HCT116 (cell line): ENCODE results near the gene FARSA. TPM values are rescaled to one million over a fixed set of nuclear protein-coding genes. Genes with fewer than 3 reads are reported as not detected.

Experiments
- ATAC-seq: fragments of 200-7000 bp; cut with Tn5 transposase; 2 replicates; pipeline ENCODE4 v1.9.1; 2020; ENCODE audit warnings: mild to moderate bottlenecking, moderate library complexity
- BruUV-seq: library from RNA; stranded (reverse); fragments of 400-500 nt; replicated peaks from 2 replicates; lab custom pipeline; 2021; lab: Mats Ljungman, UMichigan
- CTCF ChIA-PET: fragments of 300-600 bp; sonication (Branson Sonifier 250); formaldehyde crosslinking; loops from one replicate; lab custom pipeline; 2021; ENCODE audit warnings: antibody characterized with exemption; lab: Charles Lee
- POLR2A ChIA-PET: fragments of 300-600, 350-600 bp; sonication (Branson Sonifier 250); formaldehyde crosslinking; loops from one replicate; lab custom pipeline; 2021; ENCODE audit warnings: antibody characterized with exemption; lab: Charles Lee
- RAD21 ChIA-PET, 2 experiments: fragments of 300-600 bp; sonication (Branson Sonifier 250); formaldehyde crosslinking; loops; one replicate each; lab custom pipeline; 2023; ENCODE audit warnings: low total read pairs in 2 of 2; ENCODE audit not compliant: uncharacterized antibody in 2 of 2, unreplicated experiment in 2 of 2, low non-redundant PET in 1 of 2; lab: Charles Lee
- DNase-seq: peaks from one replicate; pipeline ENCODE4 v3.0.0-alpha.2; 2010; ENCODE audit warnings: low read depth, low spot score
- H2AFZ ChIP-seq: fragments of 200-600 bp; shearing (Covaris generic), sonication (generic); 2 replicates; pipeline ENCODE4 v1.6.1; 2017; ENCODE audit warnings: low read depth, mixed run types, mixed read lengths, antibody characterized with exemption, low read length; ENCODE audit not compliant: poor library complexity, severe bottlenecking
- H3K27ac ChIP-seq: 2 replicates; pipeline ENCODE4 v1.5.1; 2012; ENCODE audit warnings: low read depth, low read length
- H3K27me3 ChIP-seq: fragments of 200-600 bp; sonication (generic); 2 replicates; pipeline ENCODE4 v1.6.1; 2016; ENCODE audit warnings: mixed run types, low read length, mixed read lengths; ENCODE audit not compliant: insufficient read depth
- H3K36me3 ChIP-seq, 2 experiments: fragments of 200-500 bp in 1 of 2; fragments of 200-600 bp in 1 of 2; sonication (Bioruptor generic) in 1 of 2; sonication (generic) in 1 of 2; 2 replicates each; pipeline versions ENCODE4 v1.5.1 to v1.6.1; 2014 to 2016; ENCODE audit warnings: low read length in 2 of 2, inconsistent platforms in 1 of 2, mixed read lengths in 1 of 2, mixed run types in 1 of 2; ENCODE audit not compliant: insufficient read depth in 2 of 2, control insufficient read depth in 1 of 2
- H3K4me1 ChIP-seq, 2 experiments: fragments of 200-600 bp in 1 of 2; sonication (generic) in 1 of 2; 2 replicates each; pipeline versions ENCODE4 v1.5.1 to v1.6.1; 2012 to 2017; ENCODE audit warnings: low read length in 2 of 2, inconsistent platforms in 1 of 2, mild to moderate bottlenecking in 1 of 2, mixed read lengths in 1 of 2, mixed run types in 1 of 2, moderate library complexity in 1 of 2; ENCODE audit not compliant: insufficient read depth in 2 of 2, control insufficient read depth in 1 of 2
- H3K4me2 ChIP-seq: fragments of 200-600 bp; sonication (generic); 2 replicates; pipeline ENCODE4 v1.6.1; 2017; ENCODE audit warnings: mixed run types, low read length, mixed read lengths
- H3K4me3 ChIP-seq, 2 experiments: fragments of 200-600 bp in 1 of 2; sonication (generic) in 1 of 2; replicated peaks in 1 of 2; 2 replicates each; pipeline ENCODE4 v1.5.1; 2011 to 2016; ENCODE audit warnings: low read length in 2 of 2, control low read depth in 1 of 2, low read depth in 1 of 2, mild to moderate bottlenecking in 1 of 2, mixed read lengths in 1 of 2, mixed run types in 1 of 2
- H3K79me2 ChIP-seq: fragments of 200-600 bp; sonication (generic); 2 replicates; pipeline ENCODE4 v1.6.1; 2017; ENCODE audit warnings: mild to moderate bottlenecking, mixed run types, low read length, moderate library complexity, mixed read lengths; ENCODE audit not compliant: insufficient read depth
- H3K9ac ChIP-seq: fragments of 200-600 bp; sonication (generic); 2 replicates; pipeline ENCODE4 v1.6.1; 2016; ENCODE audit warnings: low read length, mixed read lengths
- H3K9me2 ChIP-seq: fragments of 200-600 bp; sonication (generic), shearing (Covaris generic); 2 replicates; pipeline ENCODE4 v1.6.1; 2017; ENCODE audit warnings: mixed run types, mild to moderate bottlenecking, moderate library complexity; ENCODE audit not compliant: insufficient read depth
- H3K9me3 ChIP-seq, 2 experiments: fragments of 200-500 bp in 1 of 2; fragments of 200-600 bp in 1 of 2; sonication (Bioruptor generic) in 1 of 2; sonication (generic) in 1 of 2; 2 replicates each; pipeline ENCODE4 v1.6.1; 2014 to 2017; ENCODE audit warnings: low read length in 2 of 2, mixed read lengths in 2 of 2, inconsistent platforms in 1 of 2, low read depth in 1 of 2, mild to moderate bottlenecking in 1 of 2, mixed run types in 1 of 2, moderate library complexity in 1 of 2; ENCODE audit not compliant: control insufficient read depth in 1 of 2, insufficient read depth in 1 of 2
- H4K20me1 ChIP-seq: fragments of 200-600 bp; sonication (generic), shearing (Covaris generic); 2 replicates; pipeline ENCODE4 v1.6.1; 2017; ENCODE audit warnings: mixed run types, mild to moderate bottlenecking, moderate library complexity; ENCODE audit not compliant: insufficient read depth
- ATF3 ChIP-seq: IDR thresholded peaks from 2 replicates; pipeline ENCODE4 v1.6.1; 2012
- CBX3 ChIP-seq: IDR thresholded peaks from 2 replicates; pipeline ENCODE4 v1.6.1; 2012; ENCODE audit warnings: low read depth
- CEBPB ChIP-seq: IDR thresholded peaks from 2 replicates; pipeline ENCODE4 v1.6.1; 2012; ENCODE audit warnings: low read depth
- EGR1 ChIP-seq: IDR thresholded peaks from 2 replicates; pipeline ENCODE4 v1.6.1; 2012; ENCODE audit warnings: low read depth
- ELF1 ChIP-seq: IDR thresholded peaks from 2 replicates; pipeline ENCODE4 v1.6.1; 2012; ENCODE audit warnings: low read depth, borderline replicate concordance
- EZH2 ChIP-seq: fragments of 200-600 bp; sonication (generic); IDR thresholded peaks from 2 replicates; pipeline ENCODE4 v1.6.1; 2017; ENCODE audit warnings: antibody characterized with exemption, mixed run types
- EZH2phosphoT487 ChIP-seq: fragments of 200-600 bp; IDR thresholded peaks from 2 replicates; pipeline ENCODE4 v1.6.1; 2018; ENCODE audit warnings: antibody characterized with exemption, borderline replicate concordance
- FOSL1 ChIP-seq: IDR thresholded peaks from 2 replicates; pipeline ENCODE4 v1.6.1; 2012; ENCODE audit warnings: low read depth
- JUND ChIP-seq: IDR thresholded peaks from 2 replicates; pipeline ENCODE4 v1.6.1; 2012
- POLR2AphosphoS5 ChIP-seq: IDR thresholded peaks from 2 replicates; pipeline ENCODE4 v1.6.1; 2011; ENCODE audit warnings: mild to moderate bottlenecking, low read depth, low read length, moderate library complexity
- RAD21 ChIP-seq: IDR thresholded peaks from 2 replicates; pipeline ENCODE4 v1.6.1; 2012; ENCODE audit warnings: low read depth, mild to moderate bottlenecking
- REST ChIP-seq: IDR thresholded peaks from 2 replicates; pipeline ENCODE4 v1.6.1; 2012; ENCODE audit warnings: low read depth
- SIN3A ChIP-seq: IDR thresholded peaks from 2 replicates; pipeline ENCODE4 v1.6.1; 2012; ENCODE audit warnings: low read depth
- SRF ChIP-seq: IDR thresholded peaks from 2 replicates; pipeline ENCODE4 v1.6.1; 2012; ENCODE audit warnings: low read depth
- TCF7L2 ChIP-seq: IDR thresholded peaks from 2 replicates; pipeline ENCODE4 v1.7.0; 2011; ENCODE audit warnings: borderline replicate concordance, inconsistent platforms; ENCODE audit not compliant: insufficient read depth, insufficient read length; ENCODE audit errors: extremely low read depth
- YY1 ChIP-seq: IDR thresholded peaks from 2 replicates; pipeline ENCODE4 v1.6.1; 2011; ENCODE audit warnings: low read length, low read depth, moderate library complexity, mild to moderate bottlenecking; ENCODE audit not compliant: insufficient replicate concordance; ENCODE audit errors: extremely low read depth
- ZFX ChIP-seq: fragments of 450-650 bp; IDR thresholded peaks from 2 replicates; pipeline ENCODE4 v1.6.1; 2017
- ZNF274 ChIP-seq: fragments of 200-500 bp; sonication (Bioruptor generic); IDR thresholded peaks from 2 replicates; pipeline ENCODE4 v1.6.1; 2014; ENCODE audit warnings: mild to moderate bottlenecking, low read depth, low read length, inconsistent platforms
- intact Hi-C: fragments of 100-400 bp; cut with micrococcal nuclease; formaldehyde crosslinking; loops from 2 replicates; pipeline ENCODE4 v1.10.0; 2022
- total RNA-seq: library from RNA; stranded (reverse); gene quantifications from one replicate; pipeline ENCODE4 v1.2.1, GENCODE V29; 2021; ENCODE audit not compliant: unreplicated experiment
- TF ChIP-seq, protein P1 (sequence below): IDR thresholded peaks from 2 replicates; pipeline ENCODE4 v1.6.1; 2011; ENCODE audit warnings: mild to moderate bottlenecking, low read length, moderate library complexity; ENCODE audit not compliant: insufficient replicate concordance; ENCODE audit errors: extremely low read depth
- TF ChIP-seq, protein P2 (sequence below): IDR thresholded peaks from 2 replicates; pipeline ENCODE4 v1.6.1; 2012

Gene FARSA
- total RNA-seq, 1 experiment from 2014 or later = 129 TPM

- intact Hi-C loops = loop anchor here (10.0 kb wide), 1 partner anchor 625 kb away; no protein-coding TSS in a partner anchor
- H3K4me1 ChIP-seq = peaks cover 3 to 20% of the 10 kb centered on the region in 2 experiments; a peak in 3 of 4 replicates
- H4K20me1 ChIP-seq = no peaks in the 10 kb centered on the region
- no peaks in the 10 kb centered on the region for H3K9me3 ChIP-seq
- no peak overlapping the region for H3K27ac ChIP-seq
- TF ChIP-seq TCF7L2 (no peak), SIN3A (no peak), CEBPB (no peak), EGR1 (no peak), ZNF274 (no peak), SRF (no peak), RAD21 (no peak), JUND (no peak), ATF3 (no peak), REST (no peak), CBX3 (no peak), POLR2AphosphoS5 (no peak), EZH2 (no peak), ELF1 (no peak), YY1 (no peak), ZFX (no peak), FOSL1 (no peak), EZH2phosphoT487 (no peak)
- TF ChIP-seq, protein P1, sequence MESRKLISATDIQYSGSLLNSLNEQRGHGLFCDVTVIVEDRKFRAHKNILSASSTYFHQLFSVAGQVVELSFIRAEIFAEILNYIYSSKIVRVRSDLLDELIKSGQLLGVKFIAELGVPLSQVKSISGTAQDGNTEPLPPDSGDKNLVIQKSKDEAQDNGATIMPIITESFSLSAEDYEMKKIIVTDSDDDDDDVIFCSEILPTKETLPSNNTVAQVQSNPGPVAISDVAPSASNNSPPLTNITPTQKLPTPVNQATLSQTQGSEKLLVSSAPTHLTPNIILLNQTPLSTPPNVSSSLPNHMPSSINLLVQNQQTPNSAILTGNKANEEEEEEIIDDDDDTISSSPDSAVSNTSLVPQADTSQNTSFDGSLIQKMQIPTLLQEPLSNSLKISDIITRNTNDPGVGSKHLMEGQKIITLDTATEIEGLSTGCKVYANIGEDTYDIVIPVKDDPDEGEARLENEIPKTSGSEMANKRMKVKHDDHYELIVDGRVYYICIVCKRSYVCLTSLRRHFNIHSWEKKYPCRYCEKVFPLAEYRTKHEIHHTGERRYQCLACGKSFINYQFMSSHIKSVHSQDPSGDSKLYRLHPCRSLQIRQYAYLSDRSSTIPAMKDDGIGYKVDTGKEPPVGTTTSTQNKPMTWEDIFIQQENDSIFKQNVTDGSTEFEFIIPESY = no peak
- TF ChIP-seq, protein P2, sequence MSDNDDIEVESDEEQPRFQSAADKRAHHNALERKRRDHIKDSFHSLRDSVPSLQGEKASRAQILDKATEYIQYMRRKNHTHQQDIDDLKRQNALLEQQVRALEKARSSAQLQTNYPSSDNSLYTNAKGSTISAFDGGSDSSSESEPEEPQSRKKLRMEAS = no peak
- no peak for ATAC-seq
- H3K4me3 ChIP-seq = no peak overlapping the region
- H3K79me2 ChIP-seq = no peaks in the 10 kb centered on the region
- H3K36me3 ChIP-seq = no peaks in the 10 kb centered on the region
- CTCF ChIA-PET = interaction anchor here (1.2 kb wide), 2 partner anchors 10 to 123 kb away, joined by 3 read pairs; no protein-coding TSS in a partner anchor
- RAD21 ChIA-PET = no interaction called here
- no peak for DNase-seq
- H3K9me2 ChIP-seq = no peaks in the 10 kb centered on the region
- H2AFZ ChIP-seq = no peak overlapping the region
- no peak overlapping the region for H3K4me2 ChIP-seq
- no TSS peak for BruUV-seq
- H3K27me3 ChIP-seq = no peaks in the 10 kb centered on the region
- POLR2A ChIA-PET = no interaction called here
- H3K9ac ChIP-seq = no peak overlapping the region
Measured at GRCh38 chr19:12970070-12970820, 36.7 kb upstream of the FARSA start.
